SK-N-SH (cell line): ENCODE data around the gene QRICH2. TPM values are rescaled to one million over a fixed set of nuclear protein-coding genes. Genes with fewer than 3 reads are reported as not detected.

Experiments used
- CTCF ChIA-PET: fragments of 300-600, 350-600 bp; formaldehyde crosslinking; extraction: SDS; loops from one replicate; lab custom pipeline; 2021; lab: Yijun Ruan, JAX
- POLR2A ChIA-PET: fragments of 350-600 bp; sonication (Branson Sonifier 250); formaldehyde crosslinking; extraction: SDS; loops from one replicate; lab custom pipeline; 2020; ENCODE audit warnings: antibody characterized with exemption, inconsistent platforms; lab: Yijun Ruan, JAX
- DNase-seq: peaks from one replicate; pipeline ENCODE4 v3.0.0; 2012
- H2AFZ ChIP-seq: fragments of 200-600 bp; sonication (generic); 2 replicates; pipeline ENCODE4 v1.8.1; 2016; ENCODE audit warnings: antibody characterized with exemption, mild to moderate bottlenecking, low read depth
- H3F3A ChIP-seq: fragments of 200-600 bp; sonication (generic); replicated peaks from 2 replicates; pipeline ENCODE3; 2016; ENCODE audit warnings: antibody characterized with exemption, mild to moderate bottlenecking; ENCODE audit not compliant: insufficient read depth
- H3K27ac ChIP-seq, 2 experiments: fragments of 200-500 bp in 1 of 2; fragments of 200-600 bp in 1 of 2; sonication (Bioruptor generic) in 1 of 2; sonication (generic), shearing (Covaris generic) in 1 of 2; 2 replicates each; pipeline versions ENCODE4 v1.5.1 to v1.6.1; 2014 to 2016; ENCODE audit warnings: low read depth in 2 of 2, inconsistent platforms in 1 of 2, low read length in 1 of 2, mild to moderate bottlenecking in 1 of 2, mixed read lengths in 1 of 2
- H3K27me3 ChIP-seq: fragments of 200-600 bp; sonication (generic), shearing (Covaris generic); 2 replicates; pipeline ENCODE4 v1.6.1; 2016; ENCODE audit warnings: mixed run types; ENCODE audit not compliant: insufficient read depth
- H3K36me3 ChIP-seq, 2 experiments: fragments of 200-500 bp in 1 of 2; fragments of 200-600 bp in 1 of 2; sonication (Bioruptor generic) in 1 of 2; sonication (generic) in 1 of 2; replicated peaks in 1 of 2; 2 replicates each; pipeline versions ENCODE3 to v1.5.1; 2014 to 2016; ENCODE audit warnings: low read length in 1 of 2, mild to moderate bottlenecking in 1 of 2; ENCODE audit not compliant: insufficient read depth in 2 of 2, control insufficient read depth in 1 of 2
- H3K4me1 ChIP-seq, 2 experiments: fragments of 200-500 bp in 1 of 2; fragments of 200-600 bp in 1 of 2; sonication (Bioruptor generic) in 1 of 2; sonication (generic), shearing (Covaris generic) in 1 of 2; 2 replicates each; pipeline versions ENCODE4 v1.5.1 to v1.6.1; 2014 to 2016; ENCODE audit warnings: low read depth in 1 of 2, low read length in 1 of 2, mixed run types in 1 of 2; ENCODE audit not compliant: insufficient read depth in 2 of 2, control insufficient read depth in 1 of 2
- H3K4me2 ChIP-seq: fragments of 200-600 bp; sonication (generic), shearing (Covaris generic); 2 replicates; pipeline ENCODE4 v1.6.1; 2017; ENCODE audit warnings: mixed run types
- H3K4me3 ChIP-seq, 2 experiments: fragments of 200-500 bp in 1 of 2; fragments of 200-600 bp in 1 of 2; sonication (Bioruptor generic) in 1 of 2; sonication (generic), shearing (Covaris generic) in 1 of 2; 2 replicates each; pipeline versions ENCODE4 v1.5.1 to v1.8.1; 2014 to 2016; ENCODE audit warnings: low read depth in 2 of 2, inconsistent platforms in 1 of 2, low read length in 1 of 2, mild to moderate bottlenecking in 1 of 2, mixed read lengths in 1 of 2, moderate library complexity in 1 of 2
- H3K79me2 ChIP-seq: fragments of 200-600 bp; sonication (generic); 2 replicates; pipeline ENCODE4 v1.8.1; 2017; ENCODE audit warnings: mild to moderate bottlenecking; ENCODE audit not compliant: insufficient read depth
- H3K9ac ChIP-seq: fragments of 200-600 bp; sonication (generic); 2 replicates; pipeline ENCODE4 v1.6.1; 2017; ENCODE audit warnings: mixed run types
- H3K9me2 ChIP-seq: fragments of 200-600 bp; sonication (generic); 2 replicates; pipeline ENCODE4 v1.6.1; 2017; ENCODE audit warnings: mixed run types
- H3K9me3 ChIP-seq: fragments of 200-600 bp; sonication (generic); 2 replicates; pipeline ENCODE4 v1.6.1; 2017; ENCODE audit warnings: mixed run types, mild to moderate bottlenecking, moderate library complexity
- H4K20me1 ChIP-seq: fragments of 200-600 bp; sonication (generic); 2 replicates; pipeline ENCODE4 v1.6.1; 2017; ENCODE audit warnings: mild to moderate bottlenecking, mixed run types; ENCODE audit not compliant: insufficient read depth
- ELF1 ChIP-seq: IDR thresholded peaks from 2 replicates; pipeline ENCODE4 v1.4.0; 2012
- EZH2phosphoT487 ChIP-seq: fragments of 200-600 bp; sonication (generic); IDR thresholded peaks from 2 replicates; pipeline ENCODE4 v1.6.1; 2017; ENCODE audit warnings: low read depth, mixed run types, mild to moderate bottlenecking, antibody characterized with exemption, moderate library complexity, borderline replicate concordance
- GATA2 ChIP-seq: sonication (generic); formaldehyde crosslinking; IDR thresholded peaks from 2 replicates; pipeline ENCODE4 v1.5.0; 2020; ENCODE audit warnings: mild to moderate bottlenecking, missing genetic modification reagents
- RCOR1 ChIP-seq: fragments of 150-350 bp; IDR thresholded peaks from 2 replicates; pipeline ENCODE4 v1.6.1; 2017; ENCODE audit warnings: antibody characterized with exemption, low read length
- RXRA ChIP-seq: IDR thresholded peaks from 2 replicates; pipeline ENCODE4 v1.4.0; 2012; ENCODE audit warnings: low read depth, mild to moderate bottlenecking, borderline replicate concordance
- WGBS: methylation state at CpG from one replicate; pipeline ENCODE4 v1.1.6; 2017; ENCODE audit warnings: low lambda C conversion rate; 5-methylcytosine and 5-hydroxymethylcytosine counted together
- polyA plus RNA-seq, 3 experiments: library from polyadenylated mRNA; depleted of rRNA; stranded (reverse); fragments of >200 nt; gene quantifications; 2 replicates each; pipeline ENCODE4 v1.2.3, GENCODE V29; 2012
- TF ChIP-seq, protein P1 (sequence below): fragments of 150-350 bp; IDR thresholded peaks from 2 replicates; pipeline ENCODE4 v1.6.1; 2016; ENCODE audit warnings: mild to moderate bottlenecking, low read depth, low read length

QRICH2 gene
- polyA plus RNA-seq, 1 of the 3 experiments (the other 2 are of a cell fraction) = 6.2 TPM

DNA sequence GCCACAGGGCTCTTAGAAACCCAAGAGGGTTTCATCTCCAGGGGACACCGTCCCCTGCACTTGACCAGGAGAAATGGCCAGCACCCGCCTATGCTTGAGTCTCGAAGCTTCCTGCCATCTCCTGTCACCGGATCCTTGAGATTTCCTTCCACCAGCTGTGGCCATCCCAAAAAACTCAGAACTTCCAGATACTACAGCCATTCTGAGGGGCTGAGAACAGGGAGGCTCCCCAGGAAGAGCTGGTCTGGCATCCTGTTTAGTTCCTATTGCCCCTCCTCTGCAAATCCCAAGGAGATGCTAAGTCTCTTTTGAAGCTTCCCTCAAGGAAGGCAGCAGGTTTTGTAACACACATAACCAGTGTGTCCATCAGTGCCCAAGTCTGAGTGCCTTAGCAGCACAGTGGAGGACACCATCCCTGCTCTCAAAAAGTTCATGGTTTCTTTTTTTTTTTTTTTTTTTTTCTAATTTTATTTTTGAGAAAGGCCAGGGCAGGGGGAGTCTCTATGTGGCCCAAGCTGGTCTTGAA lies 41.0 kb downstream of the QRICH2 start:
- POLR2A ChIA-PET = no interaction called here

DNA sequence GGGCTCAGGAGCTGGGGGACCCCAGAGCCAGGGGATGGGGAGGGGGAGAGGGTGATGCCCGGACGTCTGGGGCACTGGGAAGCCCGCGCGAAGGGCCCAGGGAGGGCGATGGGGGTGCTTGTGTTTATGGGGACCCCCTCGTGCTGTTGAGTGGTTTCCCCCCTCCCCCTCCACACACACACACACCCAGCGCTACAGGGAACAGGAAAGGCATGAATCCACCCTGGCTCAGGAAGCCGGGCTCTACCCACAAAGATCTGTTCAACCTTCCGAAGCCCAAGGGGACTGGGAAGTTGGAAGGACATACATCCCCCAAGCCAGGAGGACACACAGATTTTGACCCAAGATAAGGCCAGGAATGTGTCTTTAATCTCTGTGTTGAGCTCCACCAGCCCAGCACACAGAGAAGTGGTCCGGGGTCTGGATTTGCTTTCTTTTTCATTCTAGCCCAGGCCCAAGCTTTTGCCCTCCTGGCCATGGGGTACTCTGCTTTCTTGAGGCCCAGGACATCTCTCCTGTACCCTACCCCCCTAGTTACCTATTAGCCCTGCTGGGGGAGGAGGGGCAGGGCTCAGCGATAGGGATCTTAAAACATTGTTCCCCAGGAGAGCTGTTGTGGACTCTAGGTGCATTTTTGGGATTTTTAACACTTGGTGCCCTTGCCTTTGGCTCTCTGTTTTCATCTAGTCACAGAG lies 41.7 kb downstream of the QRICH2 start:
- Histone ChIP-seq H3K27ac (peak overlapping the region; percentile 41 to 63), H3K27me3 (no peaks in the 10 kb centered on the region), H3K9me3 (no peaks in the 10 kb centered on the region), H3K4me1 (peaks cover 19 to 22% of the 10 kb centered on the region in 2 experiments; a peak in 3 of 4 replicates), H4K20me1 (peaks cover 13% of the 10 kb centered on the region; the same call in 1 of the 2 replicates), H3K36me3 (peaks cover 8 to 21% of the 10 kb centered on the region in 2 experiments), H3F3A (peaks cover 23% of the 10 kb centered on the region), H3K9ac (peak overlapping the region; percentile 85), H2AFZ (no peak overlapping the region), H3K4me2 (peak overlapping the region; percentile 90), H3K9me2 (no peaks in the 10 kb centered on the region), H3K4me3 (peak overlapping the region; percentile 75 to 87), H3K79me2 (peaks cover 51% of the 10 kb centered on the region)
- TF ChIP-seq RXRA = no peak
- TF ChIP-seq GATA2 (CRISPR knock-in tag) = 0 out of 2 replicates have a peak, but pooled peaks have one; percentile 20
- WGBS = 2% methylated on average over 12 of the region's 12 CpGs
- DNase-seq = peak; percentile 50
- ChIA-PET CTCF (interaction anchor here (0.7 to 7.0 kb wide), 15 partner anchors 9 to 292 kb away, joined by 3 to 130 read pairs (median 4); partner anchors contain the start of gene SPHK1), POLR2A (no interaction called here)

More for the DNA sequence above, 41.0 kb downstream of the QRICH2 start:
- no peak for TF ChIP-seq RCOR1
- TF ChIP-seq ELF1 = no peak
- TF ChIP-seq EZH2phosphoT487 = no peak
- TF ChIP-seq, protein P1, sequence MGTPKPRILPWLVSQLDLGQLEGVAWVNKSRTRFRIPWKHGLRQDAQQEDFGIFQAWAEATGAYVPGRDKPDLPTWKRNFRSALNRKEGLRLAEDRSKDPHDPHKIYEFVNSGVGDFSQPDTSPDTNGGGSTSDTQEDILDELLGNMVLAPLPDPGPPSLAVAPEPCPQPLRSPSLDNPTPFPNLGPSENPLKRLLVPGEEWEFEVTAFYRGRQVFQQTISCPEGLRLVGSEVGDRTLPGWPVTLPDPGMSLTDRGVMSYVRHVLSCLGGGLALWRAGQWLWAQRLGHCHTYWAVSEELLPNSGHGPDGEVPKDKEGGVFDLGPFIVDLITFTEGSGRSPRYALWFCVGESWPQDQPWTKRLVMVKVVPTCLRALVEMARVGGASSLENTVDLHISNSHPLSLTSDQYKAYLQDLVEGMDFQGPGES = no peak
- Histone ChIP-seq H3K27ac (peak overlapping the region in 1 of 2 experiments; percentile 63; a peak in 1 of 4 replicates), H3K9me2 (no peaks in the 10 kb centered on the region), H3K4me1 (peaks cover 19 to 22% of the 10 kb centered on the region in 2 experiments; a peak in 3 of 4 replicates), H2AFZ (no peak overlapping the region), H3K4me3 (peak overlapping the region; percentile 75 to 87), H3K27me3 (no peaks in the 10 kb centered on the region), H3K9me3 (no peaks in the 10 kb centered on the region), H3F3A (peaks cover 23% of the 10 kb centered on the region), H3K9ac (peak overlapping the region; percentile 85; the same call in 1 of the 2 replicates), H4K20me1 (peaks cover 13% of the 10 kb centered on the region; the same call in 1 of the 2 replicates), H3K79me2 (peaks cover 57% of the 10 kb centered on the region), H3K36me3 (peaks cover 8 to 23% of the 10 kb centered on the region in 2 experiments), H3K4me2 (peak overlapping the region; percentile 90)
- CTCF ChIA-PET = interaction anchor here (0.7 to 7.0 kb wide), 13 partner anchors 8 to 291 kb away, joined by 3 to 130 read pairs (median 5); no protein-coding TSS in a partner anchor
- 97% methylated on average over 4 of the region's 4 CpGs for WGBS
- no peak for DNase-seq
